Liver (tissue), 9 donors: ENCODE results near the gene RAB35. TPM values are rescaled to one million over a fixed set of nuclear protein-coding genes. Genes with fewer than 3 reads are reported as not detected.

Experiments
- DNase-seq: peaks from one replicate; pipeline ENCODE4 v3.0.0-alpha.2; 2017; ENCODE audit warnings: low spot score
- H3K27ac ChIP-seq, 2 donors: one replicate each; pipeline ENCODE4 v1.7.0; 2013; ENCODE audit warnings: inconsistent platforms in 2 of 2, low read length in 2 of 2, control low read depth in 1 of 2, low read depth in 1 of 2, mild to moderate bottlenecking in 1 of 2
- H3K27me3 ChIP-seq, 4 donors: one replicate each; pipeline versions ENCODE4 v1.6.1 to v1.7.0; 2013; ENCODE audit warnings: low read length in 3 of 4, inconsistent platforms in 1 of 4, mild to moderate bottlenecking in 1 of 4, moderate library complexity in 1 of 4; ENCODE audit not compliant: control insufficient read depth in 4 of 4, insufficient read depth in 4 of 4
- H3K36me3 ChIP-seq, 4 donors: one replicate each; pipeline versions ENCODE4 v1.6.1 to v1.7.0; 2013; ENCODE audit warnings: low read length in 3 of 4, mild to moderate bottlenecking in 3 of 4, low read depth in 1 of 4, moderate library complexity in 1 of 4; ENCODE audit not compliant: control insufficient read depth in 4 of 4, insufficient read depth in 3 of 4
- H3K4me1 ChIP-seq, 4 donors: one replicate each; pipeline versions ENCODE4 v1.6.1 to v1.7.0; 2013; ENCODE audit warnings: low read length in 3 of 4, mild to moderate bottlenecking in 3 of 4, moderate library complexity in 1 of 4; ENCODE audit not compliant: control insufficient read depth in 4 of 4, insufficient read depth in 4 of 4
- H3K4me3 ChIP-seq, 3 donors: one replicate each; pipeline versions ENCODE4 v1.6.1 to v1.7.0; 2013; ENCODE audit warnings: low read length in 3 of 3, control low read depth in 1 of 3, low read depth in 1 of 3, mild to moderate bottlenecking in 1 of 3
- H3K9ac ChIP-seq, 2 donors: one replicate each; pipeline ENCODE4 v1.7.0; 2013; ENCODE audit warnings: low read length in 2 of 2, mild to moderate bottlenecking in 2 of 2, moderate library complexity in 2 of 2, control low read depth in 1 of 2, low read depth in 1 of 2
- H3K9me3 ChIP-seq, 4 donors: one replicate each; pipeline versions ENCODE4 v1.6.1 to v1.7.0; 2013; ENCODE audit warnings: low read length in 3 of 4; ENCODE audit not compliant: control insufficient read depth in 4 of 4
- CTCF ChIP-seq: fragments of 150-350 bp; IDR thresholded peaks from 2 replicates; pipeline ENCODE4 v1.5.1; 2017; ENCODE audit warnings: improper control_type of control experiment, low read depth, low read length; ENCODE audit not compliant: missing input control
- EGR1 ChIP-seq, 2 donors: IDR thresholded peaks; 2 replicates each; pipeline ENCODE4 v1.6.1; 2016 to 2018; ENCODE audit warnings: antibody characterized with exemption in 2 of 2, low read depth in 2 of 2
- FOXA1 ChIP-seq: IDR thresholded peaks from 2 replicates; pipeline ENCODE4 v1.6.1; 2016; ENCODE audit warnings: antibody characterized with exemption
- FOXA2 ChIP-seq: IDR thresholded peaks from 2 replicates; pipeline ENCODE4 v1.6.1; 2016; ENCODE audit warnings: antibody characterized with exemption
- GABPA ChIP-seq, 2 donors: IDR thresholded peaks in 1 of 2; conservative IDR thresholded peaks in 1 of 2; 2 replicates each; pipeline ENCODE4 v1.6.1; 2016; ENCODE audit warnings: antibody characterized with exemption in 2 of 2, mild to moderate bottlenecking in 1 of 2, moderate library complexity in 1 of 2
- HNF4A ChIP-seq, 2 donors: conservative IDR thresholded peaks; 2 replicates each; pipeline ENCODE4 v1.6.1; 2016; ENCODE audit warnings: antibody characterized with exemption in 2 of 2, mild to moderate bottlenecking in 2 of 2
- HNF4G ChIP-seq: IDR thresholded peaks from 2 replicates; pipeline ENCODE4 v1.6.1; 2016; ENCODE audit warnings: antibody characterized with exemption
- JUND ChIP-seq, 2 donors: IDR thresholded peaks; 2 replicates each; pipeline ENCODE4 v1.6.1; 2016; ENCODE audit warnings: antibody characterized with exemption in 2 of 2
- MAX ChIP-seq: IDR thresholded peaks from 2 replicates; pipeline ENCODE4 v1.6.1; 2016; ENCODE audit warnings: antibody characterized with exemption
- NR2F2 ChIP-seq: IDR thresholded peaks from 2 replicates; pipeline ENCODE4 v1.6.1; 2016; ENCODE audit warnings: antibody characterized with exemption
- RAD21 ChIP-seq, 2 donors: IDR thresholded peaks; 2 replicates each; pipeline ENCODE4 v1.6.1; 2016; ENCODE audit warnings: antibody characterized with exemption in 2 of 2, mild to moderate bottlenecking in 2 of 2
- RXRA ChIP-seq, 2 donors: IDR thresholded peaks; 2 replicates each; pipeline ENCODE4 v1.6.1; 2017 to 2018; ENCODE audit warnings: antibody characterized with exemption in 2 of 2, mild to moderate bottlenecking in 1 of 2
- TAF1 ChIP-seq: conservative IDR thresholded peaks from 2 replicates; pipeline ENCODE4 v1.6.1; 2016; ENCODE audit warnings: antibody characterized with exemption, mild to moderate bottlenecking
- YY1 ChIP-seq: IDR thresholded peaks from 2 replicates; pipeline ENCODE4 v1.6.1; 2016; ENCODE audit warnings: antibody characterized with exemption, mild to moderate bottlenecking
- WGBS: extraction: QIAGEN DNeasy Blood & Tissue Kit; methylation state at CpG from one replicate; pipeline ENCODE4 v1.1.7; 2013; 5-methylcytosine and 5-hydroxymethylcytosine counted together
- polyA plus RNA-seq, 2 donors: library from polyadenylated mRNA; stranded (reverse) in 1 of 2; unstranded in 1 of 2; fragments of 200-250 nt in 1 of 2; fragments of >200 nt in 1 of 2; fragmentation: Nextera tagmentation in 1 of 2; extraction: Ambion mirVana in 1 of 2; gene quantifications; one replicate each; pipeline versions ENCODE4 v1.2.1 to v1.2.3, GENCODE V29; 2013 to 2015
- total RNA-seq, 2 donors: library from RNA; depleted of rRNA; stranded (reverse); fragments of >200 nt; gene quantifications; one replicate each; pipeline ENCODE4 v1.2.3, GENCODE V29; 2014
- TF ChIP-seq, protein P1 (sequence below): IDR thresholded peaks from 2 replicates; pipeline ENCODE4 v1.6.1; 2016; ENCODE audit warnings: antibody characterized with exemption
- TF ChIP-seq, protein P2 (sequence below): IDR thresholded peaks from 2 replicates; pipeline ENCODE4 v1.6.1; 2016; ENCODE audit warnings: antibody characterized with exemption, mild to moderate bottlenecking
- donor health status: healthy.
- donor health status: healthy.
- donor health status: healthy.
- donor health status: healthy.
- donor health status: healthy.

The RAB35 gene
- total and polyA plus RNA-seq, 4 donors: 7.4 to 14.4 (median 10.2) TPM

DNA sequence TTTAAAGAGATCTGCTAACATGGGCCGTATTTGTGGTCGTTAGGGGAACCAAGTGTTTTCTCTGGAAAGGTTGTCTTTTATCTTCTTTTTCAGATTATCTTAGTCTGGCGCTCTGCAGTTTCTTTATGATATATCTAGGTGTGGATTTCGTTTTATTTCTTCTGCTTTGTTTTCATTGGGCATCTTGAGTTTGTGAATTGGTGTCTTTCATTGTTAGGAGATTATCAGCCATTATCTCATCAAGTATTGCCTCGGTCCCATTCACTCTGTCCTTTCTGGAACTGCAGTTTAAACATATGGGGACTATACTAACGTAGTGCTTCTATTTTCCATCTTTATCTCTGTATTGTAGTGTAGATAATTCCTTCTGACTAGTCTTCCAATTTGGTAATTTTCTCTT, 67.1 kb downstream of the RAB35 start:
- Histone ChIP-seq H3K27ac (no peak overlapping the region), H3K27me3 (no peaks in the 10 kb centered on the region), H3K4me1 (no peaks in the 10 kb centered on the region), H3K9ac (no peak overlapping the region), H3K9me3 (no peaks in the 10 kb centered on the region), H3K36me3 (no peaks in the 10 kb centered on the region), H3K4me3 (no peak overlapping the region)
- 88% methylated on average over 6 of the region's 6 CpGs for WGBS
- TF ChIP-seq FOXA2 (no peak), GABPA (IDR thresholded peaks at IDR 0.05 in 1 of 2, conservative IDR thresholded peaks at IDR 0.05 in 1 of 2) (no peak), EGR1 (IDR thresholded peaks at IDR 0.05; ENCODE audit: low read depth in 2 of 2) (no peak), JUND (IDR thresholded peaks at IDR 0.05) (no peak), HNF4A (conservative IDR thresholded peaks at IDR 0.05) (no peak), NR2F2 (no peak), RAD21 (IDR thresholded peaks at IDR 0.05) (no peak)
- TF ChIP-seq, protein P1, sequence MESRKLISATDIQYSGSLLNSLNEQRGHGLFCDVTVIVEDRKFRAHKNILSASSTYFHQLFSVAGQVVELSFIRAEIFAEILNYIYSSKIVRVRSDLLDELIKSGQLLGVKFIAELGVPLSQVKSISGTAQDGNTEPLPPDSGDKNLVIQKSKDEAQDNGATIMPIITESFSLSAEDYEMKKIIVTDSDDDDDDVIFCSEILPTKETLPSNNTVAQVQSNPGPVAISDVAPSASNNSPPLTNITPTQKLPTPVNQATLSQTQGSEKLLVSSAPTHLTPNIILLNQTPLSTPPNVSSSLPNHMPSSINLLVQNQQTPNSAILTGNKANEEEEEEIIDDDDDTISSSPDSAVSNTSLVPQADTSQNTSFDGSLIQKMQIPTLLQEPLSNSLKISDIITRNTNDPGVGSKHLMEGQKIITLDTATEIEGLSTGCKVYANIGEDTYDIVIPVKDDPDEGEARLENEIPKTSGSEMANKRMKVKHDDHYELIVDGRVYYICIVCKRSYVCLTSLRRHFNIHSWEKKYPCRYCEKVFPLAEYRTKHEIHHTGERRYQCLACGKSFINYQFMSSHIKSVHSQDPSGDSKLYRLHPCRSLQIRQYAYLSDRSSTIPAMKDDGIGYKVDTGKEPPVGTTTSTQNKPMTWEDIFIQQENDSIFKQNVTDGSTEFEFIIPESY: no peak
- TF ChIP-seq, protein P2, sequence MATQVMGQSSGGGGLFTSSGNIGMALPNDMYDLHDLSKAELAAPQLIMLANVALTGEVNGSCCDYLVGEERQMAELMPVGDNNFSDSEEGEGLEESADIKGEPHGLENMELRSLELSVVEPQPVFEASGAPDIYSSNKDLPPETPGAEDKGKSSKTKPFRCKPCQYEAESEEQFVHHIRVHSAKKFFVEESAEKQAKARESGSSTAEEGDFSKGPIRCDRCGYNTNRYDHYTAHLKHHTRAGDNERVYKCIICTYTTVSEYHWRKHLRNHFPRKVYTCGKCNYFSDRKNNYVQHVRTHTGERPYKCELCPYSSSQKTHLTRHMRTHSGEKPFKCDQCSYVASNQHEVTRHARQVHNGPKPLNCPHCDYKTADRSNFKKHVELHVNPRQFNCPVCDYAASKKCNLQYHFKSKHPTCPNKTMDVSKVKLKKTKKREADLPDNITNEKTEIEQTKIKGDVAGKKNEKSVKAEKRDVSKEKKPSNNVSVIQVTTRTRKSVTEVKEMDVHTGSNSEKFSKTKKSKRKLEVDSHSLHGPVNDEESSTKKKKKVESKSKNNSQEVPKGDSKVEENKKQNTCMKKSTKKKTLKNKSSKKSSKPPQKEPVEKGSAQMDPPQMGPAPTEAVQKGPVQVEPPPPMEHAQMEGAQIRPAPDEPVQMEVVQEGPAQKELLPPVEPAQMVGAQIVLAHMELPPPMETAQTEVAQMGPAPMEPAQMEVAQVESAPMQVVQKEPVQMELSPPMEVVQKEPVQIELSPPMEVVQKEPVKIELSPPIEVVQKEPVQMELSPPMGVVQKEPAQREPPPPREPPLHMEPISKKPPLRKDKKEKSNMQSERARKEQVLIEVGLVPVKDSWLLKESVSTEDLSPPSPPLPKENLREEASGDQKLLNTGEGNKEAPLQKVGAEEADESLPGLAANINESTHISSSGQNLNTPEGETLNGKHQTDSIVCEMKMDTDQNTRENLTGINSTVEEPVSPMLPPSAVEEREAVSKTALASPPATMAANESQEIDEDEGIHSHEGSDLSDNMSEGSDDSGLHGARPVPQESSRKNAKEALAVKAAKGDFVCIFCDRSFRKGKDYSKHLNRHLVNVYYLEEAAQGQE: no peak
- DNase-seq: no peak

GRCh38 chr12:120048263-120048662, 68.3 kb downstream of the RAB35 start:
- H3K36me3 ChIP-seq: no peaks in the 10 kb centered on the region
- no peaks in the 10 kb centered on the region for H3K9me3 ChIP-seq
- no peaks in the 10 kb centered on the region for H3K27me3 ChIP-seq
- no peak for DNase-seq
- no peak overlapping the region for H3K9ac ChIP-seq
- no peak overlapping the region for H3K27ac ChIP-seq
- no peaks in the 10 kb centered on the region for H3K4me1 ChIP-seq
- H3K4me3 ChIP-seq: no peak overlapping the region
- TF ChIP-seq HNF4A (conservative IDR thresholded peaks at IDR 0.05) (no peak), CTCF (no peak), GABPA (IDR thresholded peaks at IDR 0.05 in 1 of 2, conservative IDR thresholded peaks at IDR 0.05 in 1 of 2) (no peak), RAD21 (IDR thresholded peaks at IDR 0.05) (no peak), RXRA (IDR thresholded peaks at IDR 0.05) (no peak), HNF4G (no peak), TAF1 (no peak), JUND (IDR thresholded peaks at IDR 0.05) (no peak), EGR1 (IDR thresholded peaks at IDR 0.05; ENCODE audit: low read depth in 2 of 2) (no peak), FOXA1 (no peak), YY1 (no peak), MAX (no peak)
- TF ChIP-seq, protein P2: no peak
- TF ChIP-seq, protein P1: no peak
